ENCODE results near the gene RAB36.

The RAB36 gene

DNA sequence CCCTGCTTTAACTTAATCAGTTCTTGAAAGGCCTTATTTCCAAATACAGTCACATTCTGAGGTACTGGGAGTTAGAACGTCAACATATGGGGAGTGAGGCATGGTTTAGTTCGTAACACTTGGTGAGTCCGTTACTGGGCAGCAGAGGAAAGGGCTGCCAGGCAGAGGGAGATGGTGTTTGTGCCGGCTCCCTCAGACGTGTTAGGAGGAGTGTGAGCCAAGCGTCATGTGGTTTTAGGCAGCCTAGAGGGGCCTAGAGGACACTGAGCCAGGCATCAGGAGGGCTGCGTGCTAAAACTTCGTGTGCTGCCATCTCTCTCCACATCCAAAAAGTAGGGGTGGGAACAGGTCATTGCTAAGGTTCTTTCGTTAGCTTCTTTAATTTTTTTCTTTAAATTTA is 45.2 kb downstream of the RAB36 start:
- H3K27ac ChIP-seq (ENCODE audit: low read depth, low read length), result no peak overlapping the region
- peaks cover 23% of the 10 kb centered on the region for H3K4me1 ChIP-seq (ENCODE audit: control insufficient read depth, insufficient read depth, low read length)
- H3K4me3 ChIP-seq (ENCODE audit: low read depth, low read length), result no peak overlapping the region
- H3K27me3 ChIP-seq (ENCODE audit: control insufficient read depth, insufficient read depth, low read length), result no peaks in the 10 kb centered on the region
- no peak overlapping the region for H3K9ac ChIP-seq (ENCODE audit: low read length)
- no peaks in the 10 kb centered on the region for H3K9me3 ChIP-seq (ENCODE audit: control insufficient read depth, insufficient read depth, low read depth, low read length)
- peaks cover 10% of the 10 kb centered on the region for H3K36me3 ChIP-seq (ENCODE audit: control insufficient read depth, insufficient read depth, low read length)

- H3K27ac ChIP-seq (ENCODE audit: low read depth, low read length), result no peak overlapping the region
- H3K4me1 ChIP-seq (ENCODE audit: control insufficient read depth, insufficient read depth, low read length), result peaks cover 28% of the 10 kb centered on the region
- no peak overlapping the region for H3K9ac ChIP-seq (ENCODE audit: low read length)
- peaks cover 6% of the 10 kb centered on the region; the same call in 1 of the 2 replicates for H3K36me3 ChIP-seq (ENCODE audit: control insufficient read depth, insufficient read depth, low read length)
- H3K27me3 ChIP-seq (ENCODE audit: control insufficient read depth, insufficient read depth, low read length), result no peaks in the 10 kb centered on the region
- no peaks in the 10 kb centered on the region for H3K9me3 ChIP-seq (ENCODE audit: control insufficient read depth, insufficient read depth, low read depth, low read length)
- no peak overlapping the region for H3K4me3 ChIP-seq (ENCODE audit: low read depth, low read length)
Measured at GRCh38 chr22:23192133-23192532, 46.9 kb downstream of the RAB36 start.

DNA sequence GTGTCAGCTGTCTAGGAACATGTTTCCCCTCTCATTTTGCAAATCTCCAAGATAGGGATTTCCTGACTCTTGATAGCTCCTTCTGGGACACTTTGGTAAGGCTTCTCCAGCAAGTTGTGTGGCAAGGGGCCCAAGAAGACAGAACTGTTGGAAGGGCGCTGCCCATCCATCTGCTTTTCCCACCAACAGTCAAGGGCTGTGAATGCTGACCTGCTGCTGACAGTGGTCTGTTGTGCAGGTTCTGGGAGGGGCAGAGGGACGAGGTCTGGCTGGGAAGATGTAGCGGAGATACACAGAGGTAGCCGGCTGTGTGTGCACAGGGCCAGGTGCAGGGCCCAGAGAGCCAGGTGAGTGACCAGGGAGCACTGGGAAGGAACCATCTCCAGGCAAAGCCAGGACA is 47.3 kb downstream of the RAB36 start:
- H3K36me3 ChIP-seq (ENCODE audit: control insufficient read depth, insufficient read depth, low read length), result peaks cover 6% of the 10 kb centered on the region; the same call in 1 of the 2 replicates
- H3K4me3 ChIP-seq (ENCODE audit: low read depth, low read length), result no peak overlapping the region
- H3K9me3 ChIP-seq (ENCODE audit: control insufficient read depth, insufficient read depth, low read depth, low read length), result no peaks in the 10 kb centered on the region
- no peaks in the 10 kb centered on the region for H3K27me3 ChIP-seq (ENCODE audit: control insufficient read depth, insufficient read depth, low read length)
- no peak overlapping the region for H3K27ac ChIP-seq (ENCODE audit: low read depth, low read length)
- H3K4me1 ChIP-seq (ENCODE audit: control insufficient read depth, insufficient read depth, low read length), result peaks cover 30% of the 10 kb centered on the region
- no peak overlapping the region for H3K9ac ChIP-seq (ENCODE audit: low read length)

DNA sequence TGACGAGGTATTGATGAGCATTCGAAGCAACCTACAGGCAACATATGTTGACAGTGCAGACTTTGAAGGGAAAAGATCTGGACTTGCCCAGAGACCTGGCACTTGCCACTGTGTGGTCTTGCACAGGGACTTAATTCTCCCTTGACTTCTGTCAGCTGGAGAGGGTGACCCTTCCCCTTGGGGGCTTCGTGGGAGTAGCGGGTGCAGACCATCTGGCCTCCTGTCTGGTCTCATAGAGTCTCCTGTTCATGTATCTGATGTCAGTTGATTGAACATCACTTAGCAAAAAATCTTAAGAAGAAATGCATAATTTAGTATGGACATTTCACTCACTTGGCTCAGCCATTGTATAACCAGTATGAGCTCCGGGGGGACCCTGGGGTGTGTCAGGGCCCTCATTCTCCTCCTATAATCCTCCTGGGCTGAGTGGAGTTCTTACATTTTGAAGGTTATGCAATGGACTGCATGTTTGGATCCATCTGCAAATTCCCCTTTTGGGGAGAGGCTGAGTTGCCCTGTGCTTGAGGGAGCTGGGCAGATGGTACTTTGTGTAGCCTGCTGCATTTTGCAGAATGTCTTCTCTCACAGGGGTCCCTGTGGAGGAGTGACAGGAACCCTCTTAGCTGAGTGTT is 48.0 kb downstream of the RAB36 start:
- H3K4me1 ChIP-seq (ENCODE audit: control insufficient read depth, insufficient read depth, low read length), result peaks cover 28% of the 10 kb centered on the region
- H3K9me3 ChIP-seq (ENCODE audit: control insufficient read depth, insufficient read depth, low read depth, low read length), result no peaks in the 10 kb centered on the region
- H3K27me3 ChIP-seq (ENCODE audit: control insufficient read depth, insufficient read depth, low read length), result no peaks in the 10 kb centered on the region
- H3K9ac ChIP-seq (ENCODE audit: low read length), result no peak overlapping the region
- peaks cover 1% of the 10 kb centered on the region; the same call in 1 of the 2 replicates for H3K36me3 ChIP-seq (ENCODE audit: control insufficient read depth, insufficient read depth, low read length)
- no peak overlapping the region for H3K27ac ChIP-seq (ENCODE audit: low read depth, low read length)
- no peak overlapping the region for H3K4me3 ChIP-seq (ENCODE audit: low read depth, low read length)

GRCh38 chr22:23193882-23194281 is 48.6 kb downstream of the RAB36 start:
- H3K4me3 ChIP-seq (ENCODE audit: low read depth, low read length), result no peak overlapping the region
- no peaks in the 10 kb centered on the region for H3K36me3 ChIP-seq (ENCODE audit: control insufficient read depth, insufficient read depth, low read length)
- no peak overlapping the region for H3K9ac ChIP-seq (ENCODE audit: low read length)
- no peak overlapping the region for H3K27ac ChIP-seq (ENCODE audit: low read depth, low read length)
- no peaks in the 10 kb centered on the region for H3K9me3 ChIP-seq (ENCODE audit: control insufficient read depth, insufficient read depth, low read depth, low read length)
- H3K4me1 ChIP-seq (ENCODE audit: control insufficient read depth, insufficient read depth, low read length), result peaks cover 30% of the 10 kb centered on the region
- H3K27me3 ChIP-seq (ENCODE audit: control insufficient read depth, insufficient read depth, low read length), result no peaks in the 10 kb centered on the region

- no peak overlapping the region for H3K27ac ChIP-seq (ENCODE audit: low read depth, low read length)
- H3K4me1 ChIP-seq (ENCODE audit: control insufficient read depth, insufficient read depth, low read length), result peaks cover 40% of the 10 kb centered on the region
- no peak overlapping the region for H3K9ac ChIP-seq (ENCODE audit: low read length)
- no peaks in the 10 kb centered on the region for H3K9me3 ChIP-seq (ENCODE audit: control insufficient read depth, insufficient read depth, low read depth, low read length)
- H3K4me3 ChIP-seq (ENCODE audit: low read depth, low read length), result no peak overlapping the region
- no peaks in the 10 kb centered on the region for H3K36me3 ChIP-seq (ENCODE audit: control insufficient read depth, insufficient read depth, low read length)
- H3K27me3 ChIP-seq (ENCODE audit: control insufficient read depth, insufficient read depth, low read length), result no peaks in the 10 kb centered on the region
Measured at GRCh38 chr22:23196165-23196564, 50.9 kb downstream of the RAB36 start.

GRCh38 chr22:23197836-23198235 is 52.6 kb downstream of the RAB36 start:
- H3K27me3 ChIP-seq (ENCODE audit: control insufficient read depth, insufficient read depth, low read length), result no peaks in the 10 kb centered on the region
- no peak overlapping the region for H3K9ac ChIP-seq (ENCODE audit: low read length)
- H3K4me3 ChIP-seq (ENCODE audit: low read depth, low read length), result no peak overlapping the region
- H3K27ac ChIP-seq (ENCODE audit: low read depth, low read length), result no peak overlapping the region
- no peaks in the 10 kb centered on the region for H3K36me3 ChIP-seq (ENCODE audit: control insufficient read depth, insufficient read depth, low read length)
- peaks cover 29% of the 10 kb centered on the region for H3K4me1 ChIP-seq (ENCODE audit: control insufficient read depth, insufficient read depth, low read length)
- H3K9me3 ChIP-seq (ENCODE audit: control insufficient read depth, insufficient read depth, low read depth, low read length), result no peaks in the 10 kb centered on the region

- Histone ChIP-seq H3K4me1 (ENCODE audit: control insufficient read depth, insufficient read depth, low read length) (peaks cover 29% of the 10 kb centered on the region), H3K9ac (ENCODE audit: low read length) (no peak overlapping the region), H3K9me3 (ENCODE audit: control insufficient read depth, insufficient read depth, low read depth, low read length) (no peaks in the 10 kb centered on the region), H3K4me3 (ENCODE audit: low read depth, low read length) (no peak overlapping the region), H3K27ac (ENCODE audit: low read depth, low read length) (no peak overlapping the region; the same call in 1 of the 2 replicates), H3K36me3 (ENCODE audit: control insufficient read depth, insufficient read depth, low read length) (peaks cover 11% of the 10 kb centered on the region), H3K27me3 (ENCODE audit: control insufficient read depth, insufficient read depth, low read length) (no peaks in the 10 kb centered on the region)
Measured at GRCh38 chr22:23199159-23199558, 53.9 kb downstream of the RAB36 start.

- H3K27me3 ChIP-seq (ENCODE audit: control insufficient read depth, insufficient read depth, low read length), result no peaks in the 10 kb centered on the region
- peaks cover 11% of the 10 kb centered on the region for H3K36me3 ChIP-seq (ENCODE audit: control insufficient read depth, insufficient read depth, low read length)
- no peak overlapping the region for H3K9ac ChIP-seq (ENCODE audit: low read length)
- no peak overlapping the region for H3K27ac ChIP-seq (ENCODE audit: low read depth, low read length)
- peaks cover 33% of the 10 kb centered on the region for H3K4me1 ChIP-seq (ENCODE audit: control insufficient read depth, insufficient read depth, low read length)
- H3K9me3 ChIP-seq (ENCODE audit: control insufficient read depth, insufficient read depth, low read depth, low read length), result no peaks in the 10 kb centered on the region
- no peak overlapping the region for H3K4me3 ChIP-seq (ENCODE audit: low read depth, low read length)
Measured at GRCh38 chr22:23200898-23201297, 55.6 kb downstream of the RAB36 start.

DNA sequence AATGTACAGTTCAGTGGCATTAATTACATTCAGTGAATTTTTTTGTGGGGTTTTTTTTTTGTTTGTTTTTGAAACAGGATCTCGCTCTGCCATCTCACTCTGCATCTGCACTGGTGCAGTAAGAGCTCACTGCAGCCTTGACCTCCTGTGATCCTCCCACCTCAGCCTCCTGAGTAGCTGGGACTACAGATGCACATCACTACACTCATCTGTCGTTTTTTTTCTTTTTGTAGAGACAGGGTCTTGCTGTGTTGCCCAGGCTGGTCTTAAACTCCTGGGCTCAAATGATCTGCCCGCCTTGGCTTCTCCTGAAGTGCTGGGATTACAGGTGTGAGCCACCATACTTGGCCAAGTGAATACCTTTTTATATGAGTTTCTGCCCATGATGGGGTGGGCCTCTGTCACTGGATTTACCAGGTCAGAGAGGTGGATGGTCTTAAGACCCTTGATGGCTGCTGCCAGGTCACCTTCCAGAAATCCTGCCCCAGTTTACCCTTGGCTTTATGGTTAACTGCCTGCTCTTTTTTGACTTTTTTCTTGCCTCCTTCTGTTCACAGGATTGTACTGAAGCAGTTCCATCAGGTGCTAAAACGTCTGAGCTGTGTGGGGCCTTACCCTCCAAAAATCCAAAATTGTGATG is 57.7 kb downstream of the RAB36 start:
- peaks cover 22% of the 10 kb centered on the region for H3K4me1 ChIP-seq (ENCODE audit: control insufficient read depth, insufficient read depth, low read length)
- H3K4me3 ChIP-seq (ENCODE audit: low read depth, low read length), result no peak overlapping the region
- no peaks in the 10 kb centered on the region for H3K9me3 ChIP-seq (ENCODE audit: control insufficient read depth, insufficient read depth, low read depth, low read length)
- H3K27ac ChIP-seq (ENCODE audit: low read depth, low read length), result no peak overlapping the region
- no peak overlapping the region for H3K9ac ChIP-seq (ENCODE audit: low read length)
- H3K36me3 ChIP-seq (ENCODE audit: control insufficient read depth, insufficient read depth, low read length), result peaks cover 16% of the 10 kb centered on the region
- no peaks in the 10 kb centered on the region for H3K27me3 ChIP-seq (ENCODE audit: control insufficient read depth, insufficient read depth, low read length)

- Histone ChIP-seq H3K9me3 (ENCODE audit: control insufficient read depth, insufficient read depth, low read depth, low read length) (no peaks in the 10 kb centered on the region), H3K4me3 (ENCODE audit: low read depth, low read length) (no peak overlapping the region), H3K27ac (ENCODE audit: low read depth, low read length) (no peak overlapping the region), H3K4me1 (ENCODE audit: control insufficient read depth, insufficient read depth, low read length) (peaks cover 21% of the 10 kb centered on the region), H3K9ac (ENCODE audit: low read length) (no peak overlapping the region), H3K36me3 (ENCODE audit: control insufficient read depth, insufficient read depth, low read length) (peaks cover 16% of the 10 kb centered on the region), H3K27me3 (ENCODE audit: control insufficient read depth, insufficient read depth, low read length) (no peaks in the 10 kb centered on the region)
Measured at GRCh38 chr22:23203452-23204124, 58.3 kb downstream of the RAB36 start.
